H1 (cell line): Measurements from ENCODE around the gene TMED10. TPM values are rescaled to one million over a fixed set of nuclear protein-coding genes. Genes with fewer than 3 reads are reported as not detected.

Experiments used
- CTCF ChIA-PET: fragments of 300-600 bp; sonication (Branson Sonifier 250); formaldehyde crosslinking; loops from one replicate; lab custom pipeline; 2021; ENCODE audit not compliant: partially characterized antibody; lab: Charles Lee
- POLR2A ChIA-PET: fragments of 300-600 bp; sonication (Branson Sonifier 250); formaldehyde crosslinking; loops from one replicate; lab custom pipeline; 2021; ENCODE audit warnings: inconsistent platforms; ENCODE audit not compliant: partially characterized antibody; lab: Charles Lee
- DNase-seq, 2 experiments: peaks; one replicate each; pipeline versions ENCODE4 v3.0.0 to v3.0.0-alpha.2; 2010 to 2022; ENCODE audit warnings: low spot score in 2 of 2, low read depth in 1 of 2, mixed read lengths in 1 of 2
- FAIRE-seq: peaks from 2 replicates; lab custom pipeline; 2011; peaks lifted over from hg19 to GRCh38; lab: Jason Lieb, UNC
- H2AFZ ChIP-seq: 2 replicates; pipeline ENCODE4 v1.8.1; 2012; ENCODE audit warnings: low read length, inconsistent platforms
- H2AK5ac ChIP-seq: 2 replicates; pipeline ENCODE4 v1.6.1; 2013; ENCODE audit warnings: low read depth, low read length
- H2BK120ac ChIP-seq: replicated peaks from 2 replicates; pipeline ENCODE3; 2013; ENCODE audit warnings: low read depth, low read length, inconsistent platforms
- H2BK12ac ChIP-seq: 2 replicates; pipeline ENCODE4 v1.6.1; 2013; ENCODE audit warnings: low read depth, low read length
- H2BK15ac ChIP-seq: 2 replicates; pipeline ENCODE4 v1.6.1; 2013; ENCODE audit warnings: low read length
- H2BK20ac ChIP-seq: 2 replicates; pipeline ENCODE4 v1.6.1; 2013; ENCODE audit warnings: low read length
- H2BK5ac ChIP-seq: 2 replicates; pipeline ENCODE4 v1.6.1; 2013; ENCODE audit warnings: low read depth, low read length
- H3K14ac ChIP-seq: 2 replicates; pipeline ENCODE4 v1.6.1; 2013; ENCODE audit warnings: inconsistent platforms; ENCODE audit not compliant: insufficient read length
- H3K18ac ChIP-seq: 2 replicates; pipeline ENCODE4 v1.6.1; 2013; ENCODE audit warnings: low read length; ENCODE audit errors: extremely low read depth
- H3K23ac ChIP-seq: 2 replicates; pipeline ENCODE4 v1.6.1; 2013; ENCODE audit warnings: inconsistent platforms; ENCODE audit not compliant: insufficient read length
- H3K23me2 ChIP-seq: 2 replicates; pipeline ENCODE4 v1.6.1; 2013; ENCODE audit warnings: low read depth, low read length
- H3K27ac ChIP-seq: 2 replicates; pipeline ENCODE4 v1.6.1; 2011; ENCODE audit warnings: low read depth, low read length, inconsistent platforms
- H3K27me3 ChIP-seq, 4 experiments: replicated peaks in 1 of 4; 1 replicate in 1 of 4; 2 replicates in 3 of 4; pipeline versions ENCODE4 v1.6.1 to v1.8.1; 2011 to 2013; ENCODE audit warnings: low read length in 3 of 4, mild to moderate bottlenecking in 3 of 4, inconsistent platforms in 2 of 4, mixed read lengths in 2 of 4, moderate library complexity in 1 of 4; ENCODE audit not compliant: control insufficient read depth in 3 of 4, insufficient read depth in 3 of 4; ENCODE audit errors: extremely low read depth in 1 of 4
- H3K36me3 ChIP-seq, 4 experiments: 2 replicates each; pipeline versions ENCODE4 v1.6.1 to v1.8.1; 2011 to 2013; ENCODE audit warnings: mild to moderate bottlenecking in 4 of 4, low read length in 3 of 4, moderate library complexity in 2 of 4, control low read depth in 1 of 4, inconsistent platforms in 1 of 4; ENCODE audit not compliant: insufficient read depth in 4 of 4, control insufficient read depth in 2 of 4
- H3K4ac ChIP-seq: replicated peaks from 2 replicates; pipeline ENCODE3; 2013; ENCODE audit warnings: low read length, low read depth, mixed read lengths, inconsistent platforms; ENCODE audit not compliant: insufficient read length
- H3K4me1 ChIP-seq, 4 experiments: replicated peaks in 1 of 4; 1 replicate in 1 of 4; 2 replicates in 3 of 4; pipeline versions ENCODE4 v1.6.1 to v1.8.1; 2011 to 2013; ENCODE audit warnings: low read length in 3 of 4, inconsistent platforms in 2 of 4, mixed read lengths in 1 of 4; ENCODE audit not compliant: insufficient read depth in 4 of 4, control insufficient read depth in 3 of 4
- H3K4me2 ChIP-seq, 2 experiments: 2 replicates each; pipeline versions ENCODE4 v1.6.1 to v1.8.1; 2011 to 2013; ENCODE audit warnings: low read depth in 2 of 2, low read length in 2 of 2, control low read depth in 1 of 2, inconsistent platforms in 1 of 2, mild to moderate bottlenecking in 1 of 2; ENCODE audit not compliant: insufficient read depth in 1 of 2
- H3K4me3 ChIP-seq, 4 experiments: fragments of 200-600, 300-600 bp in 1 of 4; sonication (generic), shearing (Covaris generic), sonication (Bioruptor Twin) in 1 of 4; 2 replicates each; pipeline versions ENCODE4 v1.5.1 to v1.8.1; 2011 to 2016; ENCODE audit warnings: low read length in 4 of 4, low read depth in 3 of 4, control low read depth in 2 of 4, inconsistent platforms in 2 of 4, mild to moderate bottlenecking in 2 of 4, mixed read lengths in 1 of 4, moderate library complexity in 1 of 4; ENCODE audit not compliant: insufficient read depth in 2 of 4; ENCODE audit errors: extremely low read depth in 1 of 4
- H3K56ac ChIP-seq: replicated peaks from 2 replicates; pipeline ENCODE3; 2013; ENCODE audit warnings: low read depth, mild to moderate bottlenecking, mixed read lengths, low read length, inconsistent platforms; ENCODE audit not compliant: insufficient read length
- H3K79me1 ChIP-seq: 2 replicates; pipeline ENCODE4 v1.6.1; 2013; ENCODE audit warnings: low read depth, low read length, control low read depth
- H3K79me2 ChIP-seq, 2 experiments: 2 replicates each; pipeline versions ENCODE4 v1.6.1 to v1.8.1; 2012 to 2013; ENCODE audit warnings: low read length in 2 of 2, mild to moderate bottlenecking in 2 of 2, inconsistent platforms in 1 of 2; ENCODE audit not compliant: insufficient read depth in 2 of 2, control insufficient read depth in 1 of 2
- H3K9ac ChIP-seq, 4 experiments: replicated peaks in 1 of 4; 1 replicate in 1 of 4; 2 replicates in 3 of 4; pipeline versions ENCODE4 v1.6.1 to v1.8.1; 2011 to 2013; ENCODE audit warnings: low read depth in 3 of 4, low read length in 3 of 4, control low read depth in 2 of 4, mild to moderate bottlenecking in 2 of 4, moderate library complexity in 2 of 4, inconsistent platforms in 1 of 4; ENCODE audit errors: extremely low read depth in 1 of 4
- H3K9me3 ChIP-seq, 2 experiments: 2 replicates each; pipeline versions ENCODE4 v1.6.1 to v1.8.1; 2012 to 2013; ENCODE audit warnings: mild to moderate bottlenecking in 2 of 2, moderate library complexity in 2 of 2, control low read depth in 1 of 2, inconsistent platforms in 1 of 2, low read depth in 1 of 2, low read length in 1 of 2, mixed read lengths in 1 of 2; ENCODE audit not compliant: insufficient read depth in 2 of 2
- H4K20me1 ChIP-seq, 2 experiments: replicated peaks in 1 of 2; 2 replicates each; pipeline versions ENCODE3 to v1.8.1; 2011 to 2013; ENCODE audit warnings: inconsistent platforms in 2 of 2, low read length in 2 of 2, mild to moderate bottlenecking in 1 of 2; ENCODE audit not compliant: insufficient read depth in 2 of 2, control insufficient read depth in 1 of 2
- H4K5ac ChIP-seq: 2 replicates; pipeline ENCODE4 v1.6.1; 2013; ENCODE audit warnings: low read length, low read depth, mixed read lengths, inconsistent platforms; ENCODE audit not compliant: insufficient read length
- H4K8ac ChIP-seq: 2 replicates; pipeline ENCODE4 v1.8.0; 2013; ENCODE audit warnings: mild to moderate bottlenecking, moderate library complexity, low read length, inconsistent platforms; ENCODE audit not compliant: insufficient read depth; ENCODE audit errors: extremely low read depth
- H4K91ac ChIP-seq: replicated peaks from 2 replicates; pipeline ENCODE3; 2013; ENCODE audit warnings: low read length, mixed read lengths, inconsistent platforms; ENCODE audit not compliant: insufficient read length
- CHD1 ChIP-seq: IDR thresholded peaks from 2 replicates; pipeline ENCODE4 v1.6.1; 2012; ENCODE audit warnings: low read depth, low read length, improper control_type of control experiment
- CHD2 ChIP-seq: IDR thresholded peaks from 2 replicates; pipeline ENCODE4 v1.6.1; 2012; ENCODE audit warnings: low read length, improper control_type of control experiment
- EGR1 ChIP-seq: IDR thresholded peaks from 2 replicates; pipeline ENCODE4 v1.6.1; 2011; ENCODE audit warnings: low read depth, low read length, borderline replicate concordance
- EZH2 ChIP-seq: fragments of 200-600 bp; sonication (generic); IDR thresholded peaks from 2 replicates; pipeline ENCODE4 v1.7.1; 2012; ENCODE audit warnings: low read depth, mild to moderate bottlenecking, moderate library complexity, low read length, inconsistent platforms; ENCODE audit not compliant: severe bottlenecking
- KDM5A ChIP-seq: fragments of 200-600 bp; IDR thresholded peaks from 2 replicates; pipeline ENCODE4 v1.7.1; 2012; ENCODE audit warnings: mild to moderate bottlenecking, low read length, inconsistent platforms, mixed read lengths
- SP1 ChIP-seq: IDR thresholded peaks from 2 replicates; pipeline ENCODE4 v1.6.1; 2011; ENCODE audit warnings: low read depth, low read length
- TBP ChIP-seq: IDR thresholded peaks from 2 replicates; pipeline ENCODE4 v1.6.1; 2011; ENCODE audit warnings: low read depth, low read length, improper control_type of control experiment
- WGBS, 2 experiments: shearing (Covaris generic) in 1 of 2; methylation state at CpG; one replicate each; pipeline versions ENCODE4 v1.1.6 to v1.1.7; 2013 to 2015; ENCODE audit warnings: low lambda C conversion rate in 2 of 2, mixed read lengths in 2 of 2, inconsistent platforms in 1 of 2, low coverage in 1 of 2, missing lambda C conversion rate in 1 of 2; ENCODE audit not compliant: insufficient replicate concordance in 2 of 2, insufficient coverage in 1 of 2, insufficient read length in 1 of 2; ENCODE audit errors: extremely low coverage in 1 of 2, missing lambda C conversion rate in 1 of 2; 5-methylcytosine and 5-hydroxymethylcytosine counted together
- polyA plus RNA-seq, 7 experiments: library from polyadenylated mRNA; depleted of rRNA in 3 of 7; stranded (reverse) in 5 of 7; unstranded in 2 of 7; fragments of >200 nt in 5 of 7; fragments of 200-250 nt in 2 of 7; gene quantifications; 1 replicate in 5 of 7; 2 replicates in 1 of 7; 4 replicates in 1 of 7; pipeline versions ENCODE4 v1.2.1 to v1.2.3, GENCODE V29; 2011 to 2013; ENCODE audit warnings: missing spikeins in 2 of 7, mixed read lengths in 2 of 7
- total RNA-seq: library from RNA; stranded (reverse); fragmentation: NEBNext Ultra II Directional; extraction: Animal tissue kit (Norgen Biotek cat#: 25700); gene quantifications from 2 replicates; pipeline ENCODE4 v1.2.1, GENCODE V29; 2021
- TF ChIP-seq, protein P1 (sequence below), 3 experiments: IDR thresholded peaks; 1 replicate in 2 of 3; 2 replicates in 1 of 3; pipeline versions ENCODE4 v1.5.1 to v1.6.1; 2011; ENCODE audit warnings: low read length in 3 of 3, mild to moderate bottlenecking in 3 of 3, inconsistent platforms in 2 of 3, low read depth in 1 of 3, moderate library complexity in 1 of 3; ENCODE audit not compliant: insufficient read depth in 1 of 3; ENCODE audit errors: control extremely low read depth in 1 of 3
- TF ChIP-seq, protein P2 (sequence below): IDR thresholded peaks from 2 replicates; pipeline ENCODE4 v1.6.1; 2012; ENCODE audit warnings: inconsistent platforms
- TF ChIP-seq, protein P3 (sequence below): IDR thresholded peaks from 2 replicates; pipeline ENCODE4 v1.6.1; 2011; ENCODE audit warnings: low read depth, mild to moderate bottlenecking, low read length; ENCODE audit not compliant: insufficient read depth

The TMED10 gene
- total and polyA plus RNA-seq, 2 of the 8 experiments (the other 6 are each of a cell fraction or from before 2014, with no cell fraction given), result 218 to 250 TPM

DNA sequence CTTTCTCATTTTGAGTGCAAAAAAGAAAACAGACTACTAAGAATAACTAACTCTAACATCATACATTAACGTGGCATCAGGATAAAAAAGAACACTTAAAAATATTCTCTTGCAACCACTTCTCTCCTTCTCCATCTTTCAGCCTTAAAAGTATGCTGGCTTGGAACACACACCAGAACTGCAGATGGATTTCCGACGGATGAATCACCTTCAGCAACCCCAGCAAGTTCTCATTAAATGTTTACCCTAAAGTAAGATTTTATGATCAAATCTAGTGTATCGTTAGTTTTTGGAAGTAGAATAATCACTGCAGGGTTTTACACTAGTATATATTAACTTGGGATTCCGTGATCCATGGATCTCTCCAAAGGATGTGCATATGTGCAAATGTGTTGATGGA, 50.8 kb downstream of the TMED10 start:
- H2BK15ac ChIP-seq, result no peak overlapping the region
- no peak overlapping the region for H3K4ac ChIP-seq
- no peak for FAIRE-seq
- H3K79me2 ChIP-seq, result peaks cover 0 to 11% of the 10 kb centered on the region in 2 experiments; a peak in 2 of 4 replicates
- no peaks in the 10 kb centered on the region for H3K27me3 ChIP-seq
- H3K9ac ChIP-seq, result peak overlapping the region in 1 of 4 experiments; percentile 94; a peak in 1 of 7 replicates
- no peak overlapping the region for H2BK12ac ChIP-seq
- peaks cover 10% of the 10 kb centered on the region for H3K23me2 ChIP-seq
- no peak overlapping the region for H4K91ac ChIP-seq
- WGBS, 2 experiments, result 83% methylated on average over 5 of the region's 5 CpGs; no CpG with 5 or more reads in 1 of the 2 experiments
- H2BK5ac ChIP-seq, result no peak overlapping the region
- peaks cover 2% of the 10 kb centered on the region for H3K79me1 ChIP-seq
- no peak overlapping the region for H3K56ac ChIP-seq
- no peaks in the 10 kb centered on the region for H3K36me3 ChIP-seq
- H3K27ac ChIP-seq, result no peak overlapping the region
- no peak overlapping the region for H4K8ac ChIP-seq
- H3K18ac ChIP-seq, result no peak overlapping the region
- no peak overlapping the region for H2BK20ac ChIP-seq
- peak overlapping the region; percentile 75 to 89 (median 86); a peak in 7 of 8 replicates for H3K4me3 ChIP-seq
- peak overlapping the region; percentile 83 to 88 for H3K4me2 ChIP-seq
- CTCF ChIA-PET, result interaction anchor here (0.8 to 1.4 kb wide), 4 partner anchors 37 to 179 kb away, joined by 3 to 4 read pairs (median 3); no protein-coding TSS in a partner anchor
- no peak overlapping the region for H2AFZ ChIP-seq
- H3K14ac ChIP-seq, result no peak overlapping the region
- no peaks in the 10 kb centered on the region for H4K20me1 ChIP-seq
- no peaks in the 10 kb centered on the region for H3K9me3 ChIP-seq
- DNase-seq, result no peak
- peaks cover 0 to 4% (median 1%) of the 10 kb centered on the region in 4 experiments; a peak in 5 of 7 replicates for H3K4me1 ChIP-seq
- H4K5ac ChIP-seq, result no peak overlapping the region
- no peak overlapping the region for H3K23ac ChIP-seq
- POLR2A ChIA-PET, result interaction anchor here (0.9 to 1.8 kb wide), 7 partner anchors 18 to 215 kb away, joined by 3 to 14 read pairs (median 3); no protein-coding TSS in a partner anchor
- no peak for TF ChIP-seq EZH2
- no peak for TF ChIP-seq EGR1
- TF ChIP-seq, protein P1, sequence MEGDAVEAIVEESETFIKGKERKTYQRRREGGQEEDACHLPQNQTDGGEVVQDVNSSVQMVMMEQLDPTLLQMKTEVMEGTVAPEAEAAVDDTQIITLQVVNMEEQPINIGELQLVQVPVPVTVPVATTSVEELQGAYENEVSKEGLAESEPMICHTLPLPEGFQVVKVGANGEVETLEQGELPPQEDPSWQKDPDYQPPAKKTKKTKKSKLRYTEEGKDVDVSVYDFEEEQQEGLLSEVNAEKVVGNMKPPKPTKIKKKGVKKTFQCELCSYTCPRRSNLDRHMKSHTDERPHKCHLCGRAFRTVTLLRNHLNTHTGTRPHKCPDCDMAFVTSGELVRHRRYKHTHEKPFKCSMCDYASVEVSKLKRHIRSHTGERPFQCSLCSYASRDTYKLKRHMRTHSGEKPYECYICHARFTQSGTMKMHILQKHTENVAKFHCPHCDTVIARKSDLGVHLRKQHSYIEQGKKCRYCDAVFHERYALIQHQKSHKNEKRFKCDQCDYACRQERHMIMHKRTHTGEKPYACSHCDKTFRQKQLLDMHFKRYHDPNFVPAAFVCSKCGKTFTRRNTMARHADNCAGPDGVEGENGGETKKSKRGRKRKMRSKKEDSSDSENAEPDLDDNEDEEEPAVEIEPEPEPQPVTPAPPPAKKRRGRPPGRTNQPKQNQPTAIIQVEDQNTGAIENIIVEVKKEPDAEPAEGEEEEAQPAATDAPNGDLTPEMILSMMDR (IDR thresholded peaks at IDR 0.05; ENCODE audit: control extremely low read depth in 1 of 3, insufficient read depth in 1 of 3, low read depth in 1 of 3, low read length in 3 of 3), result no peak
- no peak for TF ChIP-seq CHD2
- TF ChIP-seq KDM5A, result no peak
- no peak for TF ChIP-seq TBP
- TF ChIP-seq CHD1, result no peak
- TF ChIP-seq, protein P2, sequence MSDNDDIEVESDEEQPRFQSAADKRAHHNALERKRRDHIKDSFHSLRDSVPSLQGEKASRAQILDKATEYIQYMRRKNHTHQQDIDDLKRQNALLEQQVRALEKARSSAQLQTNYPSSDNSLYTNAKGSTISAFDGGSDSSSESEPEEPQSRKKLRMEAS, result no peak
- TF ChIP-seq, protein P3, sequence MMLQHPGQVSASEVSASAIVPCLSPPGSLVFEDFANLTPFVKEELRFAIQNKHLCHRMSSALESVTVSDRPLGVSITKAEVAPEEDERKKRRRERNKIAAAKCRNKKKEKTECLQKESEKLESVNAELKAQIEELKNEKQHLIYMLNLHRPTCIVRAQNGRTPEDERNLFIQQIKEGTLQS, result no peak
- TF ChIP-seq SP1, result no peak
- H2AK5ac ChIP-seq, result no peak overlapping the region
- H2BK120ac ChIP-seq, result no peak overlapping the region
